ENCODE measurements around the gene KCNS1. TPM values are rescaled to one million over a fixed set of nuclear protein-coding genes. Genes with fewer than 3 reads are reported as not detected.
A peak's percentile ranks its signal among the peaks of the same experiment; 100 is the strongest.

The KCNS1 gene
- total RNA-seq, 6 donors from 2014 or later: 0.69 to 4.7 (median 2.6) TPM

GRCh38 chr20:45095805-45096238, 5.1 kb downstream of the KCNS1 start:
- no peaks in the 10 kb centered on the region for H3K9me3 ChIP-seq
- TF ChIP-seq POLR2AphosphoS5 (IDR thresholded peaks at IDR 0.05) (no peak), CTCF (IDR thresholded peaks at IDR 0.05) (peak; percentile 47 to 75 (median 60))
- peak; percentile 62 to 73 for ATAC-seq (ENCODE audit: low FRiP score in 2 of 2)
- no peak overlapping the region for H3K27ac ChIP-seq
- DNase-seq: peak in 1 of 2 donors; percentile 37
- 7% methylated on average over 5 to 7 of the region's 7 CpGs for WGBS, 2 donors
- peaks cover 10 to 24% (median 14%) of the 10 kb centered on the region in 4 donors for H3K4me1 ChIP-seq
- H3K27me3 ChIP-seq: peaks cover 0 to 16% (median 8%) of the 10 kb centered on the region in 4 donors
- no peak overlapping the region for H3K4me3 ChIP-seq
- H3K36me3 ChIP-seq: no peaks in the 10 kb centered on the region

- TF ChIP-seq POLR2AphosphoS5 (IDR thresholded peaks at IDR 0.05): no peak
Measured at GRCh38 chr20:45094864-45095574, 5.9 kb downstream of the KCNS1 start.

GRCh38 chr20:45094201-45094600, 6.7 kb downstream of the KCNS1 start:
- no peak overlapping the region for H3K4me3 ChIP-seq
- ATAC-seq (ENCODE audit: low FRiP score in 2 of 2) (no peak), DNase-seq (no peak)
- H3K27me3 ChIP-seq: peaks cover 0 to 12% (median 8%) of the 10 kb centered on the region in 4 donors
- TF ChIP-seq CTCF (IDR thresholded peaks at IDR 0.05) (no peak), EP300 (IDR thresholded peaks at IDR 0.05) (no peak), POLR2AphosphoS5 (IDR thresholded peaks at IDR 0.05) (no peak)
- H3K36me3 ChIP-seq: peaks cover 0 to 3% (median 0%) of the 10 kb centered on the region in 4 donors
- WGBS, 2 donors: 100% methylated on average over 2 of the region's 2 CpGs
- no peak overlapping the region for H3K27ac ChIP-seq
- peaks cover 7 to 22% (median 10%) of the 10 kb centered on the region in 4 donors for H3K4me1 ChIP-seq
- no peaks in the 10 kb centered on the region for H3K9me3 ChIP-seq

More at GRCh38 chr20:45094864-45095574, 5.9 kb downstream of the KCNS1 start:
- Histone ChIP-seq H3K4me1 (peaks cover 7 to 22% (median 10%) of the 10 kb centered on the region in 4 donors), H3K4me3 (no peak overlapping the region), H3K27me3 (peaks cover 0 to 12% (median 8%) of the 10 kb centered on the region in 4 donors), H3K36me3 (peaks cover 0 to under 1% (median 0%) of the 10 kb centered on the region in 4 donors), H3K9me3 (no peaks in the 10 kb centered on the region), H3K27ac (no peak overlapping the region)
- DNase-seq (no peak), ATAC-seq (ENCODE audit: low FRiP score in 2 of 2) (no peak)
- 93 to 97% methylated on average over 8 to 9 of the region's 11 CpGs for WGBS, 2 donors

GRCh38 chr20:45092898-45093297, 8.0 kb downstream of the KCNS1 start:
- H3K4me3 ChIP-seq: no peak overlapping the region
- 90 to 91% methylated on average over 7 of the region's 7 CpGs for WGBS, 2 donors
- peaks cover 1 to 13% (median 6%) of the 10 kb centered on the region in 4 donors for H3K4me1 ChIP-seq
- H3K36me3 ChIP-seq: peaks cover 0 to 3% (median 0%) of the 10 kb centered on the region in 4 donors
- H3K27me3 ChIP-seq: peaks cover 0 to 6% (median 1%) of the 10 kb centered on the region in 4 donors
- H3K27ac ChIP-seq: no peak overlapping the region
- ATAC-seq (ENCODE audit: low FRiP score in 2 of 2): no peak
- TF ChIP-seq EP300 (IDR thresholded peaks at IDR 0.05) (no peak), POLR2AphosphoS5 (IDR thresholded peaks at IDR 0.05) (no peak), CTCF (IDR thresholded peaks at IDR 0.05) (no peak), POLR2A (IDR thresholded peaks at IDR 0.05) (no peak)
- H3K9me3 ChIP-seq: no peaks in the 10 kb centered on the region
- no peak for DNase-seq

- Histone ChIP-seq H3K27me3 (no peaks in the 10 kb centered on the region), H3K27ac (no peak overlapping the region), H3K4me3 (no peak overlapping the region), H3K4me1 (peaks cover 0 to 7% (median 2%) of the 10 kb centered on the region in 4 donors), H3K9me3 (no peaks in the 10 kb centered on the region), H3K36me3 (peaks cover 0 to 3% (median 0%) of the 10 kb centered on the region in 4 donors)
- ATAC-seq (ENCODE audit: low FRiP score in 2 of 2) (no peak), DNase-seq (no peak)
- 81 to 93% methylated on average over 3 of the region's 3 CpGs for WGBS, 2 donors
- TF ChIP-seq EP300 (IDR thresholded peaks at IDR 0.05) (no peak), POLR2A (IDR thresholded peaks at IDR 0.05) (no peak), POLR2AphosphoS5 (IDR thresholded peaks at IDR 0.05) (no peak), CTCF (IDR thresholded peaks at IDR 0.05) (no peak)
Measured at GRCh38 chr20:45091366-45091765, 9.6 kb downstream of the KCNS1 start.
